ENCODE measurements around the gene SCNM1. TPM values are rescaled to one million over a fixed set of nuclear protein-coding genes. Genes with fewer than 3 reads are reported as not detected.

SCNM1 gene
- total and polyA plus RNA-seq, 8 donors, result 29.7 to 42.4 (median 38.9) TPM

- H3K36me3 ChIP-seq, result no peaks in the 10 kb centered on the region
- H3K4me3 ChIP-seq, result peak overlapping the region; percentile 16 to 39
- H3K27ac ChIP-seq, result no peak overlapping the region
- intact Hi-C loops (cut with DNase I), result no loop called here
- peak; percentile 98 for ATAC-seq
- no peaks in the 10 kb centered on the region for H3K9me3 ChIP-seq
- peak; percentile 81 to 92 (median 88) for DNase-seq
- no peak for TF ChIP-seq CTCF (IDR thresholded peaks at IDR 0.05)
- H3K4me1 ChIP-seq, result peaks cover 0 to 16% of the 10 kb centered on the region in 2 donors
- peaks cover 0 to 26% of the 10 kb centered on the region in 2 donors for H3K27me3 ChIP-seq
These were observed 34.9 kb upstream of the SCNM1 start for GRCh38 chr1:151130987-151131586.

GRCh38 chr1:151131701-151132334, 34.1 kb upstream of the SCNM1 start:
- H3K27ac ChIP-seq, result no peak overlapping the region
- peaks cover 0 to 26% of the 10 kb centered on the region in 2 donors for H3K27me3 ChIP-seq
- DNase-seq, result peak in 1 of 4 donors; percentile 25
- H3K9me3 ChIP-seq, result no peaks in the 10 kb centered on the region
- H3K4me3 ChIP-seq, result peak overlapping the region; percentile 16 to 39
- H3K4me1 ChIP-seq, result peaks cover 0 to 16% of the 10 kb centered on the region in 2 donors
- no peak for TF ChIP-seq CTCF (IDR thresholded peaks at IDR 0.05)
- ATAC-seq, result peak; percentile 74
- intact Hi-C loops (cut with DNase I), result no loop called here
- no peaks in the 10 kb centered on the region for H3K36me3 ChIP-seq

- no peak for TF ChIP-seq CTCF (IDR thresholded peaks at IDR 0.05)
- no peaks in the 10 kb centered on the region for H3K36me3 ChIP-seq
- peaks cover 0 to 16% of the 10 kb centered on the region in 2 donors for H3K4me1 ChIP-seq
- DNase-seq, result no peak
- H3K9me3 ChIP-seq, result no peaks in the 10 kb centered on the region
- H3K27ac ChIP-seq, result no peak overlapping the region
- intact Hi-C loops (cut with DNase I), result no loop called here
- peak overlapping the region in 1 of 2 donors; percentile 39 for H3K4me3 ChIP-seq
- peaks cover 0 to 26% of the 10 kb centered on the region in 2 donors for H3K27me3 ChIP-seq
- ATAC-seq, result no peak
These were observed 33.5 kb upstream of the SCNM1 start for GRCh38 chr1:151132335-151133017.

- intact Hi-C loops (cut with DNase I), result no loop called here
- ATAC-seq, result no peak
- Histone ChIP-seq H3K4me1 (peaks cover 0 to 16% of the 10 kb centered on the region in 2 donors), H3K4me3 (no peak overlapping the region), H3K27ac (no peak overlapping the region), H3K36me3 (no peaks in the 10 kb centered on the region), H3K9me3 (no peaks in the 10 kb centered on the region), H3K27me3 (peaks cover 0 to 26% of the 10 kb centered on the region in 2 donors)
- no peak for TF ChIP-seq CTCF (IDR thresholded peaks at IDR 0.05)
- no peak for DNase-seq
These were observed 32.7 kb upstream of the SCNM1 start for GRCh38 chr1:151133018-151133806.

Data from left lung (tissue), 10 donors.